Umbilical cord (tissue), 2 donors: ENCODE measurements around the gene ATG7. TPM values are rescaled to one million over a fixed set of nuclear protein-coding genes. Genes with fewer than 3 reads are reported as not detected.
"Not testable (repeated sequence)": the region's sequence is repeated elsewhere in the genome, so short reads cannot be mapped to it uniquely, and the experiment has no call there.

ENCODE experiments used
- DNase-seq: peaks from one replicate; pipeline ENCODE4 v3.0.0-alpha.2; 2015; ENCODE audit warnings: low spot score
- total RNA-seq: library from RNA; depleted of rRNA; stranded (reverse); fragments of >200 nt; gene quantifications from one replicate; pipeline ENCODE4 v1.2.3, GENCODE V29; 2014; ENCODE audit warnings: low replicate concordance; ENCODE audit not compliant: insufficient read depth

The ATG7 gene
- total RNA-seq, 1 donor from 2014 or later: 71.7 TPM

DNA sequence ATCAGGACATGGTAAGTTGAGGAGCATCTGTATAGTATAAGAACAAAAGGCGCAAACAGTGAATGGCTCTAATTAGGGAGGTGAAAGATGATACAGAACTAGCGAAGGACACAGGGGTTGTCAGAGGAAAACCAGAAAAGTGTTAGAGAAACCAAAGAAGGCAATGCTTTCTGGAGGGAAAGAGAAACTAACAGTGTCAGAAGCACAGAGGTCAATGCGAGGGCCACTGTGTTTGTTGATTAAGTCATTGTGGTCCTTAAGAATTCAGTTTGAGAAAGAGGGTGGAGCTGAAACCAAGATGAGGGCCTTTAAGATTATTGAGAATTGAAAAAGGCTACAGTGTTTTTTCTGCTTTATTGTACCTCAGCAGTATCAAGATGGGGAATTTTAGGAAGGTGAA is 28.8 kb downstream of the ATG7 start:
- DNase-seq: no peak

DNA sequence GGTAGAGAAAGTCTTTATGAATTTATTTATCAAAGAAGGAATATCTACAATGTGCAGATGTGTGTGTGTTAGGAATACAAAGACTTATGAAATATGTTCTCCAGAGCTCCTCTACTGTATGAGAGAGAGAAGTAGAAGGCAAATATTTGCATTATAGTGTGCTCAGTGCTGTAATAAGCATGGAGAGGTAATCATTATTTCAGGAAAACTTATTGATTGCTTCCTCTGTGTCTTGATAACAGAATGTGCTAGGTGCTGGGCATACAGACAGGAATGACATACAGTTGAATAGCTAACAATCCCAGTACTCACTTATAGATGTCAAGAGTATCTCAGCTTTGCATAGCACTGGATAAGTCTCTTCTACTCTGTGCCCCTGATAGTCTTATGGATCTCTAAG is 30.2 kb downstream of the ATG7 start:
- DNase-seq: no peak

DNA sequence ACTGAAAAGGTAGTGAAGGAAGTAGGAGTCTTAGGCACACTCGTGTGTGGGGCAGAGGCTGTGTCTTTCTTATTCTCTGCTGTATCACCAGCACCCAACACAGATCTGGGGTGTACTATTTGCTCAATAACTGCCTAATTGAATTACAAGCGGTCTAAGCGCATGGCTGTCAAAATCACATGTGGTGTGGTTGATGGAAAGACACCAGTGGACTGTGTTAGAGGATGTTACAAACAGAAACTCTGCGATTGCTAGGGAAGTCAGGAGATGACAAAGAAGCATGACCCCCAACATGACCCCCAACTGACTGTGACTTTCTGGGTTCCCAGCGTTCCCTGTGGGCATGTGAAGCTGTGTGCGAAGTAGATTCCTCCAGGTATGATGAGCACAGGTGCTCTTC is 32.0 kb downstream of the ATG7 start:
- DNase-seq: no peak

DNA sequence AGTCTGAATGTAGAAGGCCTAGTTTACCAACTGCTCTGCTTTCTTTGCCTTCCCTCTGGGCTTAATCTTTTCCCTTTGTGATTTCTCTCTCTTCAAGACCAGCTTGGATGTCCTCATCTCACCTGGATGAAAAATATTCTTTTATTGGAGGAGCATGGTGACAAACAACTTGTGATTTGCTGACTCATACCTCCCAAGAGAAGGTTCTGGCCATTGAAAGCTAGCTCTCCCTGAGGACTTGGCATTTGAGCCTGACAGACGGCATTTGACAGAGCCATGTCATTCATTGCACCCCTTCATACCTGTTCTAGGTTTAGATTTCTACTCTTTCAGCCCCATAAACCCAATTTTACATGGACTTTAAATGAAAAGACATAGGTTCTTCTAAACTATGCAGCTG is 33.3 kb downstream of the ATG7 start:
- DNase-seq: no peak

DNA sequence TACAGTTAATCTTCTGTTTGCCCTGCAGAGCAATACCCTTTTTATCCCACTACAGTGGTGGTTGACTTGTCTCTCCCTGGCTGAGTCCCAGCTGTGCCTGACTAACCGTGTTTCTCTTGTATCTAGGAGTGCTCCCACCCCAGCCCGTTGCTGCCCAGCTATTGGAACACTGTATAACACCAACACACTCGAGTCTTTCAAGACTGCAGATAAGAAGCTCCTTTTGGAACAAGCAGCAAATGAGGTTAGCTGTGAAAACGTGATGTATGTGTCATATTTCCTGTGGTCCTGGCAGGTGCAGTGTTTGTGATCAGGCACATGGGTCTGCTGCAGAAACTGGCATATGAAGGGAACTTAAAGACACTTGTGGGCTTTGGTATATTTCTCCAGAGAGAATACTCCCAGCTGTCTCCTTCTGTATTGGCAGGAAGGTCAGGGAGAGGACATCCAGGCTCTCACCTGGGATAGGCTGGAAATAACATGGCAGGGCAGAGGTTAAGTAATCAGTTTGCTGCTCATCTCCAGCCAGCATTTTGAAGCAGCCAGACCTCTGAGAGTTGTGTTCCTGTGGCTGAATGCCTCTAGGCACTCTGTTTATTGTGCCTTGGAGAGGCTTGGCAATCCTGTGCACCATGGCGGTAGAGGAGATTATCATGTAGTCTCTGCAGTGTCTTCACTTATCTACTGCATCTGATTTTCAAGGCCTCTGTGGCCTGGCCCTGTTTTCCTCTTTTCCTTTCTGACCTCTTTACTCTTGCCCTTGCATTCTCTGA is 34.8 kb downstream of the ATG7 start:
- DNase-seq: no peak

DNA sequence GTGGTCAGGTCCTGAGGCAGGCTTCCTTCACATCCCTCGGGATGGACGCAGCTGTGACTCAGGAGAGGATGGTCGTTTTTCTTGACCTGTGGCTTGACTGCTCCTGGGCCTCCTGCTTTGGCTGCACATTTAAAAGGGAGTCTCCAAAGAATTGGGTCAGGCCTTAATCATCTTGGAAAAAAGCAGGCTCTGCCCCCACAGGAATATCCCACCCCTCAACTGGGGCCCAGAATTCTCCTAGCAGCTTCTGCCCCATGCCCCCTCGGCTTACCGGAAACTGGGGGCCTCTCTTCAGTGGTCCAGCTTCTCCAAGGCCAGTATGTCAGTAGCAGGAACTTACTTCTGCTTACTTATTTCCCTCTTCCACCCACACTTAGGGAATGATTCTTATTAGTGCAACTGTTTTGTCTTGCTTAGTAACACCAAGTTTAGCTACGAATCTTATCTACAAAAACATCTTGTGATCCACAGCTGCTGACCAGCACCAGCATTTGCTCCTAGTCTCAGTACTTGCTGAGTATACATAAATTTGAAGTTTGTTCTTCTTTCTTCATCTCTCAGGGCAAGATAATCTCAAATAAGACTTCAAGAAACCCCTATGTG is 35.7 kb downstream of the ATG7 start:
- DNase-seq: peak; percentile 39

DNA sequence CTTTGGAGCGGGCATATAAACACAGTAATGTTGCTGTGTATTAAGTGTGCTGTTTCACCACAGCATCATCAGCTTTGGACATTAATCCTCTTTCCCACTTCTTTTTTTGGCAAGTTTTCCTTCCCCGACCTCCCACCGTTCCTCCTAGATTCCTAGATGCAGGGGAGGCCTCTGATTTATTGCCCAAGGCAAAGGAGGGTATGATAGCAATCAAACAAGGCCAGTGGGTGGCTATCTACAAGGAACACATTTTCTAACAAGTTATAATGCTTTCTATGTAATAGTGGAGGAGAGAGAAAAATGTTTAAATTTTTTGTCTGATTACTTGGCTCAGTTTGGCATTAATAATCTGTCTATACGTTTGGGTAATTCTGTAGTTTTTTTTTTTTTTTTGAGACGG is 38.1 kb downstream of the ATG7 start:
- DNase-seq: no peak

DNA sequence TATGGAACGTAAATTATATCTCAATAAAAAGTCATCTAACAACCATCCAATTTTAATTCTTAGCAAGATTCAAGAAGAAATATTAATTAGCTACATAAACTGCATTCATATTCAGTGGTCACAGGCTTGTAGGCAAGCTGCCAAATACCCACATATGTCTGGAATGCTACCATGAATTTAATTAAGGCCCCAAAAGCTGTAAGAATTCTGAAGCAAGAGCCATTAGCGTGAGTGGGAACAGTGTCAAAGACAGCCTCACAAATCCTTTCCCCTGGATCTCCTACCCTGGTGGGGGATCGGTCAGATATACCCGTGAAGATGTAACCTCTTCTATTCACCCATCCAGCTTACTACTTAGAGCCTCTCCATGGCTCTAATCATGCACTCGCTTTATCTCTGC is 40.0 kb downstream of the ATG7 start:
- no peak for DNase-seq

DNA sequence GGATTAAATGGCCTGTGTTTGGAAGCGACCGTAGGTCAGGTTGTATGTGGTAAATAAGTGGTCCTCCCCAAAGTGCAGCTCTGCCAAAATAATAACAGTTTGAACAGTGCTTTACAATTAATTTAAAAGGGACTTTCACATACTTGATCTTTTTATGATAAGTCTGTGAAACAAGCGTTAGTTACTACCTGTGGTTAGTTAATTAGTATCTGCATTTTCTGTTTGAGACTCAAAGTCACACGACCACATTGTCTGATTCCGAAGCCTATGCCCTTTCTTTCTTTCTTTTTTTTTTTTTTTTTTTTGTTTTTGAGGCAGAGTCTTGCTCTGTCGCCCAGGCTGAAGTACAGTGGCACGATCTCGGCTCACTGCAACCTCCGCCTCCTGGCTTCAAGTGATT is 45.1 kb downstream of the ATG7 start:
- DNase-seq: no peak

DNA sequence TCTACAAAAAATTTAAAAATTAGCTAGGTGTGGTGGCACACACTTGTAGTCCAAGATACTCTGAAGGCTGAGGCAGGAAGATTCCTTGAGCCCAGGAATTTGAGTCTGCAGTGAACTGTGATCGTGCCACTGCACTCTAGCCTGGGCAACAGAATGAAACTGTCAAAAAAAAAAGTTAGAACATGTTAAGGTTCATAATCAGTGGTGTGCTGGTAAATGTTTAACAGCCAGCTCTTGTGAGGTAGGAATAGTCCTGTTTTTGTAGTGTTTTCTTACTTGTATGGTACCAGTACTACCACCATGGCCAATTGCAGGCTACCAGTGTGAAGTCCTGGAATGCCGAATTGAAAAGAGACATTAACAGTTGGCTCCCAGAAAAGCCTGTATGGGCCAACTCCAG is 50.7 kb downstream of the ATG7 start:
- no peak for DNase-seq

DNA sequence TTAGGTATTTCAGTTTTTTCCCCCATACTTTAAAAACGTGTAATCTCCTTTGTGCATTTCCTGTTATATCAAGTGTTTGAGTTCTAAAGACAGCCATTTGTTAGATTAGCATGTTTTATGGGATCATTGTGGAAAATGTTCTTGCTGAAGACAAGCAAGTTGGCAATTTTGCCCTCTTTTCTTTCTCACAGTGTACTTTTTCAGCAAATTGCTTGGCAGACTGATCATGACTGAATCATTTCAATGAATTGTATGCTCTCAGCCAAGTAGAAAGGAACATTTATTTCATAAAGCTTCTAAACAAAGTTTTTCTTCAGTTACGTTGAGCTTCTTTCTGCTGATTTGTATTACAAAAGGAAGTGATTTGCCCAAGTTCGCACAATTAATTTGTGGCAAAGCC is 51.6 kb downstream of the ATG7 start:
- DNase-seq: no peak

DNA sequence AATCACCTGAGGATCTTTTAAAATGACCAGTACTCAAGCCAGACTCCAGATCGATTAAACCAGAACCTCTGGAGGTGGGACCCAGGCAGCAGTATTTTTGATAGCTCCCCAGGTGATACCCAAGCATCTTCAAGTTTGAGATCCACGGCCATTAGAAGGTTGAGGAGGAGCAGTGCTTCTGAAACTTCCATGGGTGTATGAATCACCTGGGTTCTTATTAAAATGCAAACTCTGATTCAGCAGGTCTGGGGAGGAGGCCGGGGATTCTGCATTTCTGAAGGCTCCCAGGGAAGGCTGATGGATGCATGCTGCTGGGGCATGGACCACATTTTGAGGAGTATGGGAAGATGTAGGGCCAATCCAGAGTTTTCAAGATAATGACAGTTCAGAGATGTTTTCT is 55.4 kb downstream of the ATG7 start:
- DNase-seq: no peak

DNA sequence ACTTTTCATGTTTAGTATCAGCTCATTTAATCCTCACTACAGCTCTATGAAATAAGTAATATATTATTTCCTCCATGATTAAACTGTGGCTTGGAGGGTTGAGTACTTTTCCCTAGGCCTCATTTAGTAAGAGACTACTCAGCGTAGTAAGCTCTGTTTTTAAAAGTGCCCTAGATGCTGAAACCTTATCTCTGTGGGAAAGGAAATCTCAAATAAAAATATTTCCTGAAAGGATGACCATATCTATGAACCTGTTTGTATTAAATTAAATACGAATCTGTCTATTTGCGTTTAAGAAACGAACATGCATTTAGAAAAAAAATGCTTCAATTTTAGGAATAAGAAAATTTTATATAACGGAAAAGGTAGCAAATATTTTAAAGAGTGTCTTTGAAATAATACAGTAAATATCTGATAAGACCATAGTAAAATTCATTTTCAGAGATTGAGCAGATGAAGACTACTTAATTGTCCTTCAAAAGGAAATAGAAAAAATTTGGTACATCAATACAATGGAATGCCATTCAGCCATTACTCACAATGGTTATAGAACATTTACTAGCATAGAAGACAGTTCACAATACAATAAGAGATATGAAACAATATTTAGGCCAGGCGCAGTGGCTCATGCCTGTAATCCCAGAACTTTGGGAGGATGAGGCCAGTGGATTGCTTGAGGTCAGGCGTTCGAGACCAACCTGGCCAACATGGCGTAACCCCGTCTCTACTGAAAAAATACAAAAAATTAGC is 56.2 kb downstream of the ATG7 start:
- DNase-seq: no peak

DNA sequence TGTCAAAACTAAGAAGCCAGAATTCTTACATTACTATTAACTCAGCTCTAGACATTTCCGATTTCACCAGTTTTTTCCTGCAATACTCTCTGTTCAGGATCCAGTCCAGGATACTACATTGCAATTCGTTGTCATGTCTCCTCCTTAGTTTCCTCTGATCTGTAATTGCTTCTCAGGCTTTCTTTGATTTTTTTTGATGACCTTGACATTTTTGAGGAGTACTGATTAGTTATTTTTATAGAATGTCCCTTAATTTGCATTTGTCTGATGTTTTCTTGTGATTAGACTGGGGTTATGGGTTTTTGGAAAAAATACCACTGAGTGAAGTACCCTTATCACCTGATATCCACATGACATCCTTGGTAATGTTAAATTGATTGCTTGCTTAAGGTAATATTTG is 57.6 kb downstream of the ATG7 start:
- no peak for DNase-seq

DNA sequence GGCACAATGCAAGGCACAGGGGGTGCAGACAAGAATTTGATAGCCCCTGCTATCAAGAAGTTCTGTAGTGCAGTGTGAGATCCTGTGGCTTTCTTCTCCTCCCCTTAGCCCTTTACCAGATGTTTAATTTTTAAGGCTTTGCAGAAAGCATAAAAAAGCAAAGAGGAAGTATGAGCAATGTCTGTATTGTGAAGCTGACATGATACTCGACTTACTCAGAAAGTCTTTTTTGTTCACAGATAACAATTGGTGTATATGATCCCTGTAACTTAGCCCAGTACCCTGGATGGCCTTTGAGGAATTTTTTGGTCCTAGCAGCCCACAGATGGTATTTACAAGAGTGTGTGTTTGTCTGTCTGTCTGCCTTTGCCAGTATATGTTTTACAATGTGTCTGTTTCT is 58.9 kb downstream of the ATG7 start:
- no peak for DNase-seq

DNA sequence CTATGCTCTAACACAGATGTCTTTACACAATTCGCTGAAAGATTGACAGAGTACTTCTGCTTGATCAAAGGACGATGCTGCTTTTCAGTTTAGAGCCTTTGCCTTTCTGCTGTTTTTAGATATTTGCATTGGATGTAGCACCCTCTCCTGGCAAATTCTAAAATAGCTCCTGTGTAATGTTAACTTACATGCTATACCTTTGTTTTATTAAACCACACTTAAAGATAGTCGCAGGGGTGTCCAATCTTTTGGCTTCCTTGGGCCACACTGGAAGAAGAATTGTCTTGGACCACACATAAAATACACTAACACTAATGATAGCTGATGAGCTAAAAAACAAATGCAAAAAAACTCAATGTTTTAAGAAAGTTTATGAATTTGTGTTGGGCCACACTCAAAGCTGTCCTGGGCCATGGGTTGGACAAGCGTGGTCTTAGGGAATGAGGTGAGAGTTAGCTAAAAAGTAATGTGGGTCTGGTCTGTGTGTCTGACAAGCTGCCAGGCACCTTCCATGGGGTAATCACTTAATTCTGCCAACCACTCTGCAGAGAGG is 62.9 kb downstream of the ATG7 start:
- DNase-seq: peak; percentile 67

DNA sequence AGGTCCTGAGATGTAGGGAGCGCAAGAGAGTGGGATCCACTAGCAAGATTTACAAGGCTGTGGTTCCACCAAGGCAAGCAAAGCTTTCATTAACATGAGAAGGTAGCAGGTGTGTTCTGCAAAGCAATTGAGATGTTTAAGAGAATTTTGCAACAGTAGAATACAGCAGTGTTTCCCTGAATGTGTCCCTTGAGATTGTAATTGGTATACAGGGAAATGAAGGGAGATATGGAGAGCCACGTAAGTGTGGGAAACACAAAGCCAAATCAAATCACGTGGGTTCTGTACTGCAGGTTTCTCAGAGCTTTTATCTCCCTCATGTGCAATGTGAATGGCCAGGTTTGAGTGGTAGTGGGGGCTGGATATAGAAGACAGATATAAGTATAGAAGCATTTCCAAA is 67.3 kb downstream of the ATG7 start:
- no peak for DNase-seq

DNA sequence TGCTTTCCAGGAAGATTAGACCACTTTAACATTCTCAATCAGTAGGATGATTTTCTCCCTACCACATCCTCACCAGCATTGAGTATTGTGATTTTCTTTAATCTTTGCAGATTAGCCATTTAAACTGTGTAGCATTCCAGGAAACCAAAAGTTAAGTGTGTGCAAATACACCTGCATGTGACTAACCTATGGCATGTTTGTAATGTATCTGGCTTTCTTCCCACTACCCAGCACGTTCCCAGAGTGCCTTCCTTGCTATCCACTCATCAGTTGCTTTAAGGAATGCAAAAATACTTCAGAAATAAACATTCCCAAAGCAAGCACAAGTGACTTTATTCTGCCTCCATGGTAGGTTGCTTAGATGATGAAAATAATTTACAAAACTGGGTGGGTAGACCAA is 74.2 kb downstream of the ATG7 start:
- no peak for DNase-seq

DNA sequence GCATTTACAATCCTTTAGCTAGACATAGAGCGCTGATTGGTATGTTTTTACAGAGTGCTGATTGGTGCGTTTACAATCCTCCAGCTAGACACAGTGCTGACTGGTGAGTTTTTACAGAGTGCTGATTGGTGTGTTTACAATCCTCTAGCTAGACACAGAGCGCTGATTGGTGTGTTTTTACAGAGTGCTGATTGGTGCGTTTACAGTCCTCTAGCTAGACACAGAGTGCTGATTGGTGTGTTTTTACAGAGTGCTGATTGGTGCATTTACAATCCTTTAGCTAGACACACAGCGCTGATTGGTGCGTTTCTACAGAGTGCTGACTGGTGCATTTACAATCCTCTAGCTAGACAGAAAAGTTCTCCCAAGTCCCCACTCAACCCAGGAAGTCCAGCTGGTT is 76.7 kb downstream of the ATG7 start:
- DNase-seq: not testable (repeated sequence)

DNA sequence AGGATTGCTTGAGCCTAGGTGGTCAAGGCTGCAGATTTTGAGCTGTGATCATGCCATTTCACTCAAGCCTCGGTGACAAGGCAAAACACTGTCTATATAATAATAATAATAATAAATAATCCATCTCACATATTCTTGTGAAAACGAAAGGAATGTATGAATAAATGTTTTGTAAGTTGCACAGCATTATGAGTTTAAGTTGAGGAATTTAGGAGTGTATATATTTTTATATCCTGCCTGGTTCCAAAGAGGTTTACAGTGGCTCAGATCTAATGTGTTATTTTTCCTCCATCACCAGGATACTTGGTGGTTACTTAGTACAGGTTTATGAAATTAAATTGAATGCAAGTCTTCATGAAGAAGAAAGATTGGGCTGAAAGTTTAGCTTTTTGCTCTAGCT is 77.2 kb downstream of the ATG7 start:
- no peak for DNase-seq

DNA sequence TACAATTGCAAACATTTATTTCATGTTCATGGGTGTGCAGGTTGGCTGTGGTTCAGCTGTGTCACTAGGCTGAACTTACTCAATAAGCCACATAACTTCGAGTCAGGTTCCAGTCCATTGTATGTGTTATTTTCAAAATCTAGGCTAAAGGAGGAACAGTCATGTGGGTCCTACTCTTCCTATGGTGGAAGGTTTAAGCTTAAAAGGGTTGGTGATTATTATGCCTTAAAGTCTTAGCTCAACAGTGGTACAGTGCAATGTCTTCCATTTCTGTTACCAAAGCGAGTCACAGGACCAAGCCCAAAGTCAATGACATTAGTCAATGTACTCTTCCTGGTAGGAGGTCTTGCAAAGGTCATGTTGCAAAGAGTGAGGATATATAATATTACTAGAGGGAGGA is 78.2 kb downstream of the ATG7 start:
- no peak for DNase-seq

DNA sequence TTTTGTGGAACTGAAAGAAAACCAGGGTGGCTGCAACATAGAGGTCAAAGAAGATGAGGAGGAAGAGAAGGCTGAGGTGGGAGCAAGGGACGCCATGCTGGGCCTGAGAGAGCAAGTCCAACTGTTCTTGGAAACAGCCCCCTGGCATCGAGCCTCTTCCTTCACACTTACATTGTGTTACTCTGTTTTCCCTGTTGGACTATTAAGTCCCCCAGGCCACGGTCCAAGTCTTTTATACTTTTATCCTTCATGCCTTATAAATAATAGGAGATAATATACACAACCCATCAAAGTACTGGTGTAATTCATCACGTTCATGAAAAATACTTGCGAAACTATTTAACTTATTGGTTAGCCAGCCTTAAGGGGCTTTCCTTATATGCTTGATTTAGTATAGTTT is 79.3 kb downstream of the ATG7 start:
- DNase-seq: no peak

DNA sequence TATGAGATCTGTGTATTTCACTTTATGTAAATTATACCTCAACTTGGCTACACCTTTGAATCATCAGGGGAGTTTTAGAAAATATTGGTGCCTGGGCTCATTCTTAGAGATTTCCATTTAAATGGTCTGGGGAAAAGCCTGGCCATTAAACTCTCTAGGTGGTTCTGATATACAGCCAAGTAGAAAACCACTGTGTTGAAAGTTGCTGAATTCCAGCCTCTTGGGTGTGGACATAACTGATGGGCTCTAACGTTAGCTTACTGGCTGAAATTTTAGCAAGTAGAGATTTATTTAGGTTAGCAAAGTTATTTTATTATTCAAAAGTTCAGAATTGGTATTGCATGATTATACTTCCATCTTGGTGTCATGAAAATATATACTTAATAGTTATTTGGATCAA is 84.1 kb downstream of the ATG7 start:
- no peak for DNase-seq
